ENCODE data around the gene TRDN.
A peak's percentile ranks its signal among the peaks of the same experiment; 100 is the strongest.

The TRDN gene

GRCh38 chr6:123398072-123398471 lies 238.7 kb downstream of the TRDN start:
- DNase-seq (ENCODE audit: low read depth): no peak
- no peak overlapping the region for H3K4me3 ChIP-seq (ENCODE audit: low read depth, low read length)
- TF ChIP-seq CTCF (IDR thresholded peaks at IDR 0.05; ENCODE audit: low read depth, low read length, missing control alignments): no peak

GRCh38 chr6:123393331-123393730 lies 243.4 kb downstream of the TRDN start:
- no peak for TF ChIP-seq CTCF (IDR thresholded peaks at IDR 0.05; ENCODE audit: low read depth, low read length, missing control alignments)
- no peak overlapping the region for H3K4me3 ChIP-seq (ENCODE audit: low read depth, low read length)
- DNase-seq (ENCODE audit: low read depth): no peak

GRCh38 chr6:123383718-123384117 lies 253.0 kb downstream of the TRDN start:
- TF ChIP-seq CTCF (IDR thresholded peaks at IDR 0.05; ENCODE audit: low read depth, low read length, missing control alignments): no peak
- DNase-seq (ENCODE audit: low read depth): no peak
- H3K4me3 ChIP-seq (ENCODE audit: low read depth, low read length): no peak overlapping the region

- H3K4me3 ChIP-seq (ENCODE audit: low read depth, low read length): no peak overlapping the region
- no peak for DNase-seq (ENCODE audit: low read depth)
- peak; percentile 2 for TF ChIP-seq CTCF (IDR thresholded peaks at IDR 0.05; ENCODE audit: low read depth, low read length, missing control alignments)
These were observed 256.5 kb downstream of the TRDN start for GRCh38 chr6:123380257-123380656.

GRCh38 chr6:123372737-123373136 lies 264.0 kb downstream of the TRDN start:
- no peak for TF ChIP-seq CTCF (IDR thresholded peaks at IDR 0.05; ENCODE audit: low read depth, low read length, missing control alignments)
- no peak for DNase-seq (ENCODE audit: low read depth)
- H3K4me3 ChIP-seq (ENCODE audit: low read depth, low read length): no peak overlapping the region

GRCh38 chr6:123363912-123364311 lies 272.8 kb downstream of the TRDN start:
- no peak overlapping the region for H3K4me3 ChIP-seq (ENCODE audit: low read depth, low read length)
- DNase-seq (ENCODE audit: low read depth): no peak
- no peak for TF ChIP-seq CTCF (IDR thresholded peaks at IDR 0.05; ENCODE audit: low read depth, low read length, missing control alignments)

- TF ChIP-seq CTCF (IDR thresholded peaks at IDR 0.05; ENCODE audit: low read depth, low read length, missing control alignments): no peak
- DNase-seq (ENCODE audit: low read depth): no peak
- H3K4me3 ChIP-seq (ENCODE audit: low read depth, low read length): no peak overlapping the region
These were observed 276.4 kb downstream of the TRDN start for GRCh38 chr6:123360359-123360758.

Measured in GM12864 (cell line).